Activated CD4-positive, alpha-beta T cell treated with anti-CD3 and anti-CD28 coated beads, Interleukin-2, amount 50 U/mL, for 4 hours (primary cell): ENCODE measurements around the gene PNMA8A.
"Not testable (repeated sequence)": the region's sequence is repeated elsewhere in the genome, so short reads cannot be mapped to it uniquely, and the experiment has no call there.

Experiments used
- DNase-seq, 2 experiments: peaks; one replicate each; pipeline ENCODE4 v3.0.0-alpha.2; 2020

Gene PNMA8A

DNA sequence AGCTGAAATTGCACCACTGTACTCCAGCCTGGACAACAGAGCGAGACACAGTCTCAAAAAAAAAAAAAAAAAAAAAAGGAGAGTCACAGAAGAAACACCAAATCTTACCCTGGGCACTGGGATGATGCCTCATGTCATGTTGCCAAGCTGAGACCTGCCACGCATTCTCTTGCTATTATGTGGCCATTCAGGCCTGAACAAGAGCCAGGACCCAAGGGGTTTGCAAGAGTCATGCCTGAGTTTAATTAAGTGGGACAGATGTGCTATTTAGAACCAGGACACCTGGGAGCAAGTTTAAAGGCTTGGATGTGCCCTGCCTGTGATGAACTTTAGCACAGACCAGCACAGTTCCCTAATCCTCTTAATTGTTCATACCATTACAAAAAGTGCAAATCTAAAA is 9.8 kb downstream of the PNMA8A start:
- DNase-seq, result no peak

- no peak for DNase-seq
These were observed 10.4 kb downstream of the PNMA8A start for GRCh38 chr19:46460981-46461380.

DNA sequence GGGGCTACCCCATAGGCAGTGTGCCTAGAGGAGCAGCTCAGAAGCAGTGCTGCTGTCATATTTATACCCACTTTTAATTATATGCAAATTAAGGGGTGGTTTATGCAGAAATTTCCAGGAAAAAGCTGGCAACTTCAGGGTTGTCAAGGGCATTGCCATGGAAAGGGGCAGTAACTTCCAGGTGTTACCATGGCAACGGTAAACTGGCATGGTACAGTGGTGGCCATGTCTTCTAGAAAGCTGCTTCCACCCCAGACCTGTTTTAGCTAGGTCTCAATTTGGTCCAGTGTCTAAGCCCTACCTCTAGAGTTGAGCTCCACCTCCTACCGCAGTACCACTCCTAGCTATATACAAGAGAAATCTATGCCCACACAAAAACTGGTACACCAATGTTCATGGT is 11.3 kb downstream of the PNMA8A start:
- DNase-seq, result no peak

DNA sequence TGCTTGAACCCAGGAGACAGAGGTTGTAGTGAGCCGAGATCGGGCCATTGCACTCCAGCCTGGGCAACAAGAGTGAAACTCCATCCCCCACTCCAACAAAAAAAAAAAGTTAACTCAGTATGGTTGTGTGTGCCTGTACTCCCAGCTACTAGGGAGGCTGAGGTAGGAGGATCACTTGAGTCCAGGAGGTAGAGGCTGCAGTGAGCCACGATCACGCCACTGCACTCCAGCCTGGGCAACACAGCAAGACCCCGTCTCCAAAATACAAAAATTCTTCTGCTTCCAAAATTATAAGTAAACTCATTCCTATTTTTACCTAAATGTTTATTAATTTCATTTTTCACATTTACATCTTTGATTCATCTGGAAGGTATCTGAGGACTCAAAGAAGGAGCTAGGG is 14.4 kb downstream of the PNMA8A start:
- no peak for DNase-seq

DNA sequence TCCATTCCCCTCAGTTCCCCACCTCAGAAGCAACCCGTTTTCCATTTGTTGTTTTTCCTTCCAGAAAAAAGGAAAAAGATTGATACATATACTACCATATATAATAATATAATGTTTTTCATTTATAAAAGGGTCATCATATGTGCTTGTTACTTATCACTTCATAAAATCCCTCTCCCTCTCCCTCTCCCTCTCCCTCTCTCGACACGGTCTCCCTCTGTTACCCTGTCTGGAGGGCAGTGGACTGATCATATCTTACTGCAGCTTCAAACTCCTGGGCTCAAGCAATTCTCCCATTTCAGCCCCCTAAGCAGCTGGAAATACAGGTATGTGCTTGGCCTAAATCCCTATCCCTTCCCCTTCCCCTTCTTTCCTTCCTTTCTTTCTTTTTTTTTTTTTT is 17.1 kb downstream of the PNMA8A start:
- DNase-seq, result no peak

DNA sequence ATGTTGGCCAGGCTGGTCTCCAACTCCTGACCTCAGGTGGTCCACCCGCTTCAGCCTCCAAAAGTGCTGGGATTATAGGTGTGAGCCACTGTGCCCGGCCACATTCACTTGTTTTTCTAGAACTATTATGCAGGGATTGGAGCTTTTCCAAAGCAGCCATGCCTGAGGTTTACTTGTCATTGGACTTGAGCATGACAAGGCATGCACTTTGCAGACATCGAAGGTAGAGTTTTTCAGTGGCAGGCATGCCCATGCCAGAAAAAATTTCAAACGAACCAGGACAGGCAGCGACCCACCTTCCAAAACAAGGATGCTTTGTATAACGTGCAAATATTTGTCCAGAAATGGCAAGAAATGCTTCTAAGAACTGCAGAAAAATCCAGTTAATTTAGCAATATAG is 17.7 kb downstream of the PNMA8A start:
- no peak for DNase-seq

DNA sequence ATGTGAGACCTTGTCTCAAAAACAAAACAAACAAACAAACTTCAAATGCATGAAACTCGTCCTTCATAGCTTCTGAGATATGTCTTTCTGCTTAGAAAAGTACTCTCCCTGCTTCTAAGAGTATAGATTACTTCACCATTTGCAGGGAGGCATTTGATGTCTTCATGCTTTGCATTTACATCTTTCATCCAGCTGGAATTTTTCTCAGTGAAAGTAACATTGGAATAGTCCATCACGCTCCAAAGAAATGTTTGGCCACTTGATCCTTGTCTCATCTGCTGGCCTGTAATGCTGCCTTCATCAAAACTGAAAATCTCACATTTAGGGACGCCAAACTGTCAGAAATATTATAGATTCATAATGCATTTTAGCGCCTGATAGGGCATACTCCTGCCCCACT is 19.2 kb downstream of the PNMA8A start:
- DNase-seq, result no peak

GRCh38 chr19:46451352-46451751 is 20.0 kb downstream of the PNMA8A start:
- no peak for DNase-seq

- DNase-seq, result no peak
These were observed 20.6 kb downstream of the PNMA8A start for GRCh38 chr19:46450737-46451136.

DNA sequence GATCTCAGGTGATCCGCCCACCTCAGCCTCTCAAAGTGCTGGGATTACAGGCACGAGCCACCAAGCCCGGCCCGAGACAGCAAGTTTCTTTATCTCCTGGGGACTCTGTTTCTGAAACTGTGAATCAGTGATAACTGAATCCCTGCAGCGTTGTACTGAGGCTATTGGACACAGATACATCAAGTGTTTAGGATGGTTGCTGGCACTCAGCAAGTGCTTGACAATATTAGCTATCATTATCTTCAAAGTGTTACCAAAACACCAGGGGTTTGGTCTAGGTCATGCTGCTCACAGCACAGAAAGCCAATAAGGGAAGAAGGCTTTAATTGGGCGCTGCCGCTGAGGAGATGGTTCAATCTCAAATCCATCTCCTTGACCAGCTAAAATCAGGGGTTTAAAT is 22.1 kb downstream of the PNMA8A start:
- DNase-seq, result no peak

DNA sequence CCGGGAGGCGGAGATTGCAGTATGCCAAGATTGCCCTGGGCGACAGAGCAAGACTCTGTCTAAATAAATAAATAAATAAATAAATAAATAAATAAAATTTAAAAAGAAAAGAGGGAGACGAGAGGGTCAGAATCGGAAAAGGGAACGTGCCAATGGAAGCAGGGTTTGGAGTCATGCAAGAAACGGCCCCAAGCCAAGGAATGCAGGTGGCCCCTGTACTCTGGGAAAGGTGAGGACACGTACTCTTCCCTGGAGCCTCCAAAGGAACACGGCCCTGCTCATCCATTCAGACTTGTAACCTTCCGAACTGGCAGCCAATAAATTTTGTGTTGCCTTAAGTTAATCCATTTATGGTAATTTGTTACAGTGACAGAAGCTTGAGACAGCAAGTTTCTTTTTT is 22.8 kb downstream of the PNMA8A start:
- DNase-seq, result no peak

GRCh38 chr19:46447824-46448223 is 23.5 kb downstream of the PNMA8A start:
- DNase-seq, result no peak

GRCh38 chr19:46447006-46447405 is 24.4 kb downstream of the PNMA8A start:
- no peak for DNase-seq

- no peak for DNase-seq
These were observed 25.3 kb downstream of the PNMA8A start for GRCh38 chr19:46446021-46446420.

DNA sequence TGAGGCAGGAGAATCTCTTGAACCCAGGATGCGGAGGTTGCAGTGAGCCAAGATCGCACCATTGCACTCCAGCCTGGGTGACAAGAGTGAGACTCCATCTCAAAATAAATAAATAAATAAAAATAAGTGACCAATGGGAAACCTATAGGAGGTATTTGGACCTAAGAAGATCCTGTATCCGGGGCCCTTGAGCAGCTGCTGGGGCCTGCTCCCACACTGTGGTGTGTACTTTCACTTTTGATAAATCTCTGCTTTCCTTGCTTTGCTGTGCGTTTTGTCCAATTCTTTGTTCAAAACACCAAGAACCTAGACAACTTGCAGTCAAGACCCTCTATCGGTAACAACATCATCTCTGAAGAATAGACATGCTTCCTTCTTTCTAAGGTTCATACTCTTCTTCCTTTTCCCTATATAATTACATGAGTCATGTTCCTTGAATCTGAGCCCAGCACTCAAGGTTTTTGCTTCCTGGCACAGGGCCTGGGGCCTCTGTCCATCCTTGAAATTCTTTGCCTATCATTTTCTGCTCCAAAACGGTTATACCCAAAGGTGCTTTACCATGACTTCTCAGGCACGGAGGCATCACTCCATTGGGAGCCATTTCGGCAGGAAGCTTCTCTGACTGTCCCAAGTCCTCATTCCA is 28.4 kb downstream of the PNMA8A start:
- DNase-seq, result no peak

- no peak for DNase-seq
These were observed 29.5 kb downstream of the PNMA8A start for GRCh38 chr19:46441866-46442265.

DNA sequence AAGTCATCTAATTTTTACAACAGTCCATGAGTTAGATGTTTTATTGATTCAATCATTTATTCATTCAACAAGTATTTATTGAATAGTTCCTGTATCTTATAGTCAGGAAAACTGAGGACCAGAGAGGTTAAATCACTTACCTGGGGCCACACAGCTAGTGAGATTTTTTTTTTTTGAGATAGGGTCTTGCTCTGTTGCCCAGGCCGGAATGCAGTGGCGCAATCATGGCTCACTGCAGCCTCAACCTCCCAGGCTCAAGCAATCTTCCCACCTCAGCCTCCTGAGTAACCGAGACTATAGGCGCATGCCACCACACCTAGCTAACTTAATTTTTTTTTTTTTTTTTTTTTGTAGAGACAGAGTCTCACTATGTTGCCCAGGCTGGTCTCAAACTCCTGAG is 35.7 kb downstream of the PNMA8A start:
- not testable (repeated sequence) for DNase-seq

- DNase-seq, result no peak
These were observed 36.4 kb downstream of the PNMA8A start for GRCh38 chr19:46435009-46435408.

GRCh38 chr19:46433470-46433869 is 37.9 kb downstream of the PNMA8A start:
- not testable (repeated sequence) for DNase-seq

GRCh38 chr19:46431824-46432223 is 39.5 kb downstream of the PNMA8A start:
- DNase-seq, result no peak

GRCh38 chr19:46429999-46430398 is 41.4 kb downstream of the PNMA8A start:
- DNase-seq, result no peak

- peak in 1 of 2 experiments; percentile 9 for DNase-seq
These were observed 42.9 kb downstream of the PNMA8A start, which contains the start of gene PNMA8C for GRCh38 chr19:46428239-46429135. PNMA8C (minus strand) TSS chr19:46428936; CDS start chr19:46428359, 577 bp downstream.

GRCh38 chr19:46427518-46428045 is 43.8 kb downstream of the PNMA8A start:
- DNase-seq, result no peak
